Coronary artery (tissue), 2 donors: ENCODE results near the gene NAV3.

Experiments used
- DNase-seq: peaks from one replicate; pipeline ENCODE4 v3.0.0-alpha.2; 2017; ENCODE audit warnings: low spot score
- H3K27ac ChIP-seq, 2 donors: fragments of 200-600 bp; sonication (generic); one replicate each; pipeline ENCODE4 v1.5.1; 2016 to 2019
- H3K4me3 ChIP-seq: fragments of 200-600 bp; sonication (generic); 2 replicates; pipeline ENCODE4 v1.5.1; 2016; ENCODE audit warnings: mild to moderate bottlenecking, moderate library complexity
- TF ChIP-seq, protein P1 (sequence below): fragments of 200-600 bp; sonication (generic); IDR thresholded peaks from one replicate; pipeline ENCODE4 v1.5.1; 2019; ENCODE audit warnings: antibody characterized with exemption

NAV3 gene

GRCh38 chr12:78028426-78028825 is 197.7 kb downstream of the NAV3 start:
- no peak overlapping the region for H3K4me3 ChIP-seq
- H3K27ac ChIP-seq, result no peak overlapping the region
- TF ChIP-seq, protein P1, sequence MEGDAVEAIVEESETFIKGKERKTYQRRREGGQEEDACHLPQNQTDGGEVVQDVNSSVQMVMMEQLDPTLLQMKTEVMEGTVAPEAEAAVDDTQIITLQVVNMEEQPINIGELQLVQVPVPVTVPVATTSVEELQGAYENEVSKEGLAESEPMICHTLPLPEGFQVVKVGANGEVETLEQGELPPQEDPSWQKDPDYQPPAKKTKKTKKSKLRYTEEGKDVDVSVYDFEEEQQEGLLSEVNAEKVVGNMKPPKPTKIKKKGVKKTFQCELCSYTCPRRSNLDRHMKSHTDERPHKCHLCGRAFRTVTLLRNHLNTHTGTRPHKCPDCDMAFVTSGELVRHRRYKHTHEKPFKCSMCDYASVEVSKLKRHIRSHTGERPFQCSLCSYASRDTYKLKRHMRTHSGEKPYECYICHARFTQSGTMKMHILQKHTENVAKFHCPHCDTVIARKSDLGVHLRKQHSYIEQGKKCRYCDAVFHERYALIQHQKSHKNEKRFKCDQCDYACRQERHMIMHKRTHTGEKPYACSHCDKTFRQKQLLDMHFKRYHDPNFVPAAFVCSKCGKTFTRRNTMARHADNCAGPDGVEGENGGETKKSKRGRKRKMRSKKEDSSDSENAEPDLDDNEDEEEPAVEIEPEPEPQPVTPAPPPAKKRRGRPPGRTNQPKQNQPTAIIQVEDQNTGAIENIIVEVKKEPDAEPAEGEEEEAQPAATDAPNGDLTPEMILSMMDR, result no peak
- DNase-seq, result no peak

GRCh38 chr12:78034025-78034424 is 203.3 kb downstream of the NAV3 start:
- Histone ChIP-seq H3K27ac (peak overlapping the region in 1 of 2 donors; percentile 26), H3K4me3 (no peak overlapping the region)
- DNase-seq, result no peak
- TF ChIP-seq, protein P1, result no peak

GRCh38 chr12:78035901-78036606 is 205.4 kb downstream of the NAV3 start:
- no peak for DNase-seq
- peak overlapping the region in 1 of 2 donors; percentile 23 for H3K27ac ChIP-seq
- peak overlapping the region; percentile 56 for H3K4me3 ChIP-seq
- TF ChIP-seq, protein P1, result no peak

- DNase-seq, result no peak
- TF ChIP-seq, protein P1, result no peak
- no peak overlapping the region for H3K27ac ChIP-seq
- peak overlapping the region; percentile 32 for H3K4me3 ChIP-seq
Measured at GRCh38 chr12:78036874-78037273, 206.2 kb downstream of the NAV3 start.

- Histone ChIP-seq H3K4me3 (no peak overlapping the region), H3K27ac (no peak overlapping the region)
- DNase-seq, result no peak
- TF ChIP-seq, protein P1, result no peak
Measured at GRCh38 chr12:78037707-78038106, 207.0 kb downstream of the NAV3 start.

DNA sequence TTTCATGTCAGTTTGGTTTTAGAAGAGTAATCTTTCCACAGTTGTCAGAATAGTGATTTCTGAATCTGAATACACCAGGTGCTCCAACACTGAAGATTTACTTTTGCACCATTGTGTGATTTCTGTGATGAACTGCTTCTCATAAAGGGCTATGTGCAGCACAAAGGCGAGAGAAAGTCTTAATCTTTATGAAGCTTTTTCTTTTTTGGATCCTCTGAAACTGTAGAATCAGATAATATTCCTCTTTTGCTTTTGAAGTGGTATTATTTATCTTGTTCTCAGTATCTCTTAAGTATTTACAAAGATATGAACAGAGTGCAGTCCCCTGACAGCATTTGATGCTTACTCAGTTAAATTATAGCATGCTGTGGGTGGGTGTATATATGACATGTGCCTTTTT is 207.8 kb downstream of the NAV3 start:
- no peak for DNase-seq
- H3K4me3 ChIP-seq, result no peak overlapping the region
- TF ChIP-seq, protein P1, result no peak
- no peak overlapping the region for H3K27ac ChIP-seq

- Histone ChIP-seq H3K4me3 (no peak overlapping the region), H3K27ac (no peak overlapping the region)
- no peak for DNase-seq
- TF ChIP-seq, protein P1, result no peak
Measured at GRCh38 chr12:78038986-78039385, 208.3 kb downstream of the NAV3 start.
